Sigmoid colon (tissue), 4 donors: ENCODE data around the gene TIGD7.

Experiments
- POLR2A ChIP-seq, 2 donors: fragments of 450-650 bp; IDR thresholded peaks; one replicate each; pipeline ENCODE4 v1.6.1; 2016; ENCODE audit warnings: antibody characterized with exemption in 2 of 2, mild to moderate bottlenecking in 2 of 2, moderate library complexity in 2 of 2
- POLR2AphosphoS5 ChIP-seq, 4 donors: sonication (generic); formaldehyde crosslinking; IDR thresholded peaks; one replicate each; pipeline ENCODE4 v1.6.1; 2017; ENCODE audit warnings: antibody characterized with exemption in 4 of 4
- TF ChIP-seq, protein P1 (sequence below), 4 experiments: fragments of 450-650 bp in 3 of 4; fragments of 200-600 bp in 1 of 4; IDR thresholded peaks; one replicate each; pipeline ENCODE4 v1.5.1; 2016 to 2019; ENCODE audit warnings: antibody characterized with exemption in 4 of 4, mild to moderate bottlenecking in 3 of 4, moderate library complexity in 2 of 4

DNA sequence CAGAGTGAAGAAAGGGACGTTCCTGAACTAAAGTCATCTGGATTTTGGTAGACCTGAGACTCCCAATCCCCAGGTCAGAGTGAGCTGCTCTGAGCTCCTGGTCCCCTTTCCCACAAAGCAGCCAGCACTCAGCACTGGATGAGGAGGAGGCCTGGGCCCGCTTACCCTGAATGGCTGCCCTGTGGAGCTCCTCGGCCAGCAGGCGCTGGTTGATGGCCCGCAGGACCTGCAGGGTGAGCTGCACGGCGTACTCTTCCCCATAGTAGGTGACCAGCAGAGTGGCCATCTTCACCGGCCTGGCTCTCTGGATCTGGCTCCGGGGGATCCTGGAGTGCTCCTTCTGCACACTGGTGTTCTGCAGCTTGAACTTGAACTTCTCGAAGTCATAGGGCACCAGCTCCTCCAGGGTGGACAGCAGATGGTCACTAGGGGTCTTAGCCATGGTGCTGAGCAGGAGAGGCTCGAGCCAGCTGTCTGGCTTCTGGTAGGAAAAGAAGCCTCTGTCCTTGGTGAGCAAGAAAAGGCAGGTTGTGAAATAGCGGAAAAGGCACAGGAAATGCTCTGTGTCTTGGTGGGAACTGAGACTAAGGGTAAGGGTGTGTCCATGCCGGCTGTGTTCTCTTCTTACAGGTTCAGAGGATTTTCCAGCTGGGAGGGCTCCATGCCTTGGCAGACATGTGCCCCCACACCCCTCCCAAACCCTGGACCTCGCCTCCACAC lies 48.9 kb downstream of the TIGD7 start, which contains the start of gene MEFV:
- TF ChIP-seq, protein P1, sequence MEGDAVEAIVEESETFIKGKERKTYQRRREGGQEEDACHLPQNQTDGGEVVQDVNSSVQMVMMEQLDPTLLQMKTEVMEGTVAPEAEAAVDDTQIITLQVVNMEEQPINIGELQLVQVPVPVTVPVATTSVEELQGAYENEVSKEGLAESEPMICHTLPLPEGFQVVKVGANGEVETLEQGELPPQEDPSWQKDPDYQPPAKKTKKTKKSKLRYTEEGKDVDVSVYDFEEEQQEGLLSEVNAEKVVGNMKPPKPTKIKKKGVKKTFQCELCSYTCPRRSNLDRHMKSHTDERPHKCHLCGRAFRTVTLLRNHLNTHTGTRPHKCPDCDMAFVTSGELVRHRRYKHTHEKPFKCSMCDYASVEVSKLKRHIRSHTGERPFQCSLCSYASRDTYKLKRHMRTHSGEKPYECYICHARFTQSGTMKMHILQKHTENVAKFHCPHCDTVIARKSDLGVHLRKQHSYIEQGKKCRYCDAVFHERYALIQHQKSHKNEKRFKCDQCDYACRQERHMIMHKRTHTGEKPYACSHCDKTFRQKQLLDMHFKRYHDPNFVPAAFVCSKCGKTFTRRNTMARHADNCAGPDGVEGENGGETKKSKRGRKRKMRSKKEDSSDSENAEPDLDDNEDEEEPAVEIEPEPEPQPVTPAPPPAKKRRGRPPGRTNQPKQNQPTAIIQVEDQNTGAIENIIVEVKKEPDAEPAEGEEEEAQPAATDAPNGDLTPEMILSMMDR (IDR thresholded peaks at IDR 0.05) = no peak
- TF ChIP-seq POLR2A (IDR thresholded peaks at IDR 0.05) (no peak), POLR2AphosphoS5 (IDR thresholded peaks at IDR 0.05) (no peak)
